C4-2B (cell line): Measurements from ENCODE around the gene NINL.
A peak's percentile ranks its signal among the peaks of the same experiment; 100 is the strongest.

Source experiments
- H3K27ac ChIP-seq: fragments of 450-650 bp; 2 replicates; pipeline ENCODE4 v1.5.1; 2017
- ZFX ChIP-seq: fragments of 450-650 bp; IDR thresholded peaks from 2 replicates; pipeline ENCODE4 v1.6.1; 2017
- TF ChIP-seq, protein P1 (sequence below): fragments of 450-650 bp; conservative IDR thresholded peaks from 2 replicates; pipeline ENCODE4 v1.5.1; 2017; ENCODE audit warnings: mild to moderate bottlenecking

The NINL gene

DNA sequence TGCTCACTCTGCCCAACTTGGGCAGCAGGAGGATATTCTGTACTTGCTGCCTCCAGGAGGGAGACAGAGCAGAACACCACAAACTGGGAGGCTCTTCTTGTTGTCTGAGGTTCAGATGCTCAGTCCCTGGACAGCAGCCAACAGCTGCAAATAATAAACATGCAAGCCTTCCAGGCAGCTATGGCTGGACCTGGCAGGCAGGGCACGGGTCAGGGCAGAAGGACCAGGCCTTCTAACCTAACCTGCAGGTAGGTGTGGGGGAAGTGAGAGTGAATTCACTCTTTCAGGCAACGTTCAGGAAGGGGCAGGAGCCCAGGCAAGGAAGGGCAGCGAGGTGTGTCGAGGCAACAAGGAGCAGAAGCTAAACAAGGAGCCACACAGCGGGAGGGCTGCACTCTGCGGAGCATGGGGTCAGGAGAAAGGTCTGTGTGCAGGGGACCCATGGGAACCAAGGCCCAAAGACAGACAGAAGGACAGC, 31.5 kb downstream of the NINL start:
- 0 out of 2 replicates have a peak overlapping the region, but pooled peaks have one; percentile 3 for H3K27ac ChIP-seq
- TF ChIP-seq, protein P1, sequence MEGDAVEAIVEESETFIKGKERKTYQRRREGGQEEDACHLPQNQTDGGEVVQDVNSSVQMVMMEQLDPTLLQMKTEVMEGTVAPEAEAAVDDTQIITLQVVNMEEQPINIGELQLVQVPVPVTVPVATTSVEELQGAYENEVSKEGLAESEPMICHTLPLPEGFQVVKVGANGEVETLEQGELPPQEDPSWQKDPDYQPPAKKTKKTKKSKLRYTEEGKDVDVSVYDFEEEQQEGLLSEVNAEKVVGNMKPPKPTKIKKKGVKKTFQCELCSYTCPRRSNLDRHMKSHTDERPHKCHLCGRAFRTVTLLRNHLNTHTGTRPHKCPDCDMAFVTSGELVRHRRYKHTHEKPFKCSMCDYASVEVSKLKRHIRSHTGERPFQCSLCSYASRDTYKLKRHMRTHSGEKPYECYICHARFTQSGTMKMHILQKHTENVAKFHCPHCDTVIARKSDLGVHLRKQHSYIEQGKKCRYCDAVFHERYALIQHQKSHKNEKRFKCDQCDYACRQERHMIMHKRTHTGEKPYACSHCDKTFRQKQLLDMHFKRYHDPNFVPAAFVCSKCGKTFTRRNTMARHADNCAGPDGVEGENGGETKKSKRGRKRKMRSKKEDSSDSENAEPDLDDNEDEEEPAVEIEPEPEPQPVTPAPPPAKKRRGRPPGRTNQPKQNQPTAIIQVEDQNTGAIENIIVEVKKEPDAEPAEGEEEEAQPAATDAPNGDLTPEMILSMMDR: no peak
- TF ChIP-seq ZFX: no peak

DNA sequence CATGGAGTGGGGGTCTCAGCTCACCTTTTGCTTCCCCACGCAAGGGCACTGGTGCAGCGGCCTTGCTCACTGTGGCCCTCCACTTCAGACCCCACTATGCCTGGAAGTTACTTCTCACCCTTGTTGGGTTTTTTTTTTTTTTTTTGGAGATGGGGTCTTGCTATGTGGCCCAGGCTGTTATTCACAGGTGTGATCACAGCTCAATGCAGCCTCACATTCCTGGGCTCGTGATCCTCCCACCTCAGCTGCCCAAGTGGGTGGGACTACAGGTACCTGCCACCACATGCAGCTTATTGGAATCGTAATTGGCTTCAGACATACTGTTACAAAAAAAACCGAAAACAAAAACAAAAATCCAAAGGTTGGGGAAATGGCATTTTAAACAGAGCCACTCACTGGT, 32.4 kb downstream of the NINL start:
- H3K27ac ChIP-seq: no peak overlapping the region
- TF ChIP-seq, protein P1: no peak
- no peak for TF ChIP-seq ZFX

DNA sequence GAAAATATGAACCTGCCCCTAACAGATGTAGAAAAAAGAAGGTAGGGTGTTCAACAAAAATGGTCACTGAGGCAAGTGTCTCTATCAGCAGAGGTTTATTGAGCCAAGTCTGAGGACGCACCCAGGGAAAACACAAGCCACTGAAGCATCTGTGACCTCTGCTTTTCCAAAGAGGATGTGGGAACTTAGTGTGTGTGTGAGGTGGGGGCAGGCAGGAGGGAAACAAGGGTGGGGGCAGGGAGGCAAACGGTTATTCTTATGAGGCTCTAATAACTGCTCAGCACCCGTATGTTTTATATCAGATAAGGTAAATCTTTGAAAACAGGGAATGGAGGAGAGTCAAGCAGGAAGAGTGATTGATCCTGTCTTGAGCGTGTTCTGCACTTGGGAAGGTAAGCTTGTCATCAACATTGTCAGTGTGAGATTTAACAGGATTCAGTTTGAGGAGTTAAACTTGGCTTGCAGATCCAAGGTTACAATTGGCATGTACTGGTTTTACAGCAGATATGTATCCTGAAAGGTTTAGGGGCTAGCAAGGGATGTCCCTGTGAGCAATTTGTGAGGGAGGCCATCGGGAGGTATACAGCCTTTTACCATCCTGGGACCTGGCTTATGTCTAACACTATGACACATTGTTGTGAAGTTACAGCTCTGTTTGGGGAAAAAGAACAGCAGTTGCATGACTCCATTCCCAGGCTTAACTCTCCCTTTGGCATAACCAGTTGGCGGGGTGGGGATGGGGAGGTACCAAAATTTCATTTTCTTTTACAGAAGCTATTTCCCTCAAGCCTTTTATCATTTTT, 33.7 kb downstream of the NINL start:
- TF ChIP-seq, protein P1: no peak
- TF ChIP-seq ZFX: no peak
- no peak overlapping the region; the same call in 1 of the 2 replicates for H3K27ac ChIP-seq

DNA sequence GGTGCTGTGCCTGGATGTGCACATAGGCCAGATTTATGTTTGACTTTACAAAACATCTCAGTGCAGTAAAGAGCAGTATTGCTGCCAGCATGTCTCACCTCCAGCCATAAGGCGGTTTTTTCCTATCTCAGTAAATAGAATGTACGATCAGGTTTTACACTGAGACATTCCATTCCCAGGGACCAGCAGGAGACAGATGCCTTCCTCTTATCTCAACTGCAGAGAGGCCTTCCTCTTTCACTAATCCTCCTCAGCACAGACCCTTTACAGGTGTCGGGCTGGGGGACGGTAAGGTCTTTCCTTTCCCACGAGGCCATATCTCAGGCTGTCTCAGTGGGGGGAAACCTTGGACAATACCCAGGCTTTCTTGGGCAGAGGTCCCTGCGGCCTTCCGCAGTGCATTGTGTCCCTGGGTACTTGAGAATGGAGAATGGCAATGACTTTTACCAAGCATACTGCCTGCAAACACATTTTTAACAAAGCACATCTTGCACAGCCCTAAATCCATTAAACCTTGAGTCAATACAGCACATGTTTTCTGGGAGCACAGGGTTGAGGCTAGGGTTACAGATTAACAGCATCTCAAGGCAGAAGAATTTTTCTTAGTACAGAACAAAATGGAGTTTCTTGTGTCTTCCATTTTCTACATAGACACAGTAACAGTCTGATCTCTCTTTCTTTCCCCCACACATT, 34.5 kb downstream of the NINL start:
- peak overlapping the region; percentile 53 for H3K27ac ChIP-seq

DNA sequence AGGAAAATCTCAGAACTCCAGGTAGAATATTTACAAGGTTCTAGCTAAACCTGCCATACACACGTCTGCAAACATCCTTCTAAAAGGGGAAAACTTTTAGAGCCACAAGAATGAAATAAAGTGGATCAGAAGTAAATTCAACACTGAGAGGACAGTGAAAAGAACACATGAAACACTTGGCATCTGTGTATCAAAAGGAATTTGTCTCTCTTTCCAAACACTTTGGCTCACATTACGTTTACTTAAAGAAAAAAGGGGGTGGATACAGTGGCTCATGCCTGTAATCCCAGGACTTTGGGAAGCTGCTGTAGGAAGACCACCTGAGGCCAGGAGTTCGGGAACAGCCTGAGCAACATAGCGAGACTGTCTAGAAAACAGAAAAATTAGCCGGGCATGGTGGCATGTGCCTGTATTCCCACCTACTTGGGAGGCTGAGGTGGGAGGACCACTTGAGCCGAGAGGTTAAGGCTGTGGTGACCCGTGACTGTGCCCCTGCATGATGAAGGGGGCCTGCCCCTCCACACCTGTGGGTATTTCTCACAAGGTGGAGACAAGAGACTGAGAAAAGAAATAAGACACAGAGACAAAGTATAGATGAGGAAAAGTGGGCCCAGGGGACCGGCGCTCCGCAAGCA, 35.4 kb downstream of the NINL start:
- TF ChIP-seq ZFX: no peak
- TF ChIP-seq, protein P1: no peak
- H3K27ac ChIP-seq: peak overlapping the region; percentile 53

DNA sequence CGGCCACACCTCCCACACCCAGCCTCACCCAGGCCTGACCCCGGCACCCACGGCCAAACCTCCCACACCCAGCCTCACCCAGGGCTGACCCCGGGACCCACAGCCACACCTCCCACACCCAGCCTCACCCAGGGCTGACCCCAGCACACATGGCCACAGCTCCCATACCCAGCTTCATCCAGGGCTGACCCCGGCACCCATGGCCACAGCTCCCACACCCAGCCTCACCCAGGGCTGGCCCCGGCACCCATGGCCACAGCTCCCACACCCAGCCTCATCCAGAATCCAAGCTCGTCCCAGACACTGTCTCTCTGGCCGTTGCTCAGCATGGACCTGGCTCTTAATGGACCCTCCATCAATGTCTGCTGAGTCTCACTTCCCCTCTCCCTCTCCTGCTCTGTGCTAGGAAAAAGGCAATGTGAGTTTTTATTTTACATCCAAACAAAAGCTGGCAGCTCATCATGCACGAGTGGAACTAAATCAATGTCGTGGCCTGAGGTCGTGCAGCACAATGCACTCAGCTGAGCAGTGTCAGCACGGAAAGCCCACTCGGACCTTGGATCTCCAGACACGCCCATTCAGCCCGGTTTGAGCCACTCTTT, 36.1 kb downstream of the NINL start:
- peak overlapping the region; percentile 53 for H3K27ac ChIP-seq
- TF ChIP-seq, protein P1: no peak
- TF ChIP-seq ZFX: no peak

DNA sequence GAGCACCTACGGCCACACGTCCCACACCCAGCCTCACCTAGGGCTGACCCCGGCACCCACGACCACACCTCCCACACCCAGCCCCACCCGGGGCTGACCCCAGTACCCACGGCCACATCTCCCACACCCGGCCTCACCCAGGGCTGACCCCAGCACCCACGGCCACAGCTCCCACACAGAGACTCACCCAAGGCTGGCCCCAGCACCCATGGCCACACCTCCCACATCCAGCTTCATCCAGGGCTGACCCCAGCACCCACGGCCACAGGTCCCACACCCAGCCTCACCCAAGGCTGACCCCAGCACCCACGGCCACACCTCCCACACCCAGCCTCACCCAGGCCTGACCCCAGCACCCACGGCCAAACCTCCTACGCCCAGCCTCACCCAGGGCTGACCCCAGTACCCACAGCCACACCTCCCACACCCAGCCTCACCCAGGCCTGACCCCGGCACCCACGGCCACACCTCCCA, 36.7 kb downstream of the NINL start:
- H3K27ac ChIP-seq: no peak overlapping the region
- TF ChIP-seq ZFX: no peak

DNA sequence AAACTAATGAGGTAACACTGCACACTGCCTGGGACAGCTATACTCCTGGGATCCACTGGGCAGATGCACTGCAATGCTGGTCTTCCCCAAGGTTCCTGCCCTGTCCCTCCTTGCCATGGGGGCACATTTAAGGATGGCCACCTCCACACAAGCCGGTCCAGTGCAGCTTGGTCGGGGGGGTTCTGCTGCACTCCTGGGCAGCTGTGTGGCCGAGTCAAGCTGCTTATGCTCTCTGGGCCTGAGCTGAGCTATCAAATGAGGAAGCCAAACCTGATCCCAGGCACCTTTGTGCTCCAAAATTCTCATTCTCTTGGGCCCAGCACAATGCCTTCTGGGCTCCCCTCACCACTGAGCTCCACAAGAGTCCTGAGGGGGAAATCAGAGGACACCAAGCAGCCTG, 37.3 kb downstream of the NINL start:
- TF ChIP-seq, protein P1: no peak
- TF ChIP-seq ZFX: no peak
- no peak overlapping the region for H3K27ac ChIP-seq
